ENCODE results near the gene ACO1.
A peak's percentile ranks its signal among the peaks of the same experiment; 100 is the strongest.

Gene ACO1

GRCh38 chr9:32419921-32420320, 35.5 kb downstream of the ACO1 start:
- no peak for DNase-seq (ENCODE audit: low read depth)

- DNase-seq (ENCODE audit: low read depth): no peak
Observed at GRCh38 chr9:32422237-32422806, 37.9 kb downstream of the ACO1 start.

GRCh38 chr9:32423371-32423770, 38.9 kb downstream of the ACO1 start:
- DNase-seq (ENCODE audit: low read depth): peak; percentile 82

- peak; percentile 51 for DNase-seq (ENCODE audit: low read depth)
Observed at GRCh38 chr9:32424616-32425015, 40.2 kb downstream of the ACO1 start.

GRCh38 chr9:32426278-32426939, 42.0 kb downstream of the ACO1 start:
- peak; percentile 78 for DNase-seq (ENCODE audit: low read depth)

GRCh38 chr9:32427111-32427873, 42.8 kb downstream of the ACO1 start:
- DNase-seq (ENCODE audit: low read depth): peak; percentile 35

- peak; percentile 83 for DNase-seq (ENCODE audit: low read depth)
Observed at GRCh38 chr9:32430720-32431119, 46.3 kb downstream of the ACO1 start.

GRCh38 chr9:32431196-32431595, 46.8 kb downstream of the ACO1 start:
- DNase-seq (ENCODE audit: low read depth): peak; percentile 21

GRCh38 chr9:32431940-32432555, 47.6 kb downstream of the ACO1 start:
- peak; percentile 67 for DNase-seq (ENCODE audit: low read depth)

- no peak for DNase-seq (ENCODE audit: low read depth)
Observed at GRCh38 chr9:32434892-32435291, 50.4 kb downstream of the ACO1 start.

- DNase-seq (ENCODE audit: low read depth): no peak
Observed at GRCh38 chr9:32441678-32442077, 57.2 kb downstream of the ACO1 start.

- DNase-seq (ENCODE audit: low read depth): no peak
Observed at GRCh38 chr9:32442433-32442832, 58.0 kb downstream of the ACO1 start.

- DNase-seq (ENCODE audit: low read depth): no peak
Observed at GRCh38 chr9:32449969-32450368, 65.5 kb downstream of the ACO1 start.

- DNase-seq (ENCODE audit: low read depth): no peak
Observed at GRCh38 chr9:32454280-32454679, 69.8 kb downstream of the ACO1 start.

- DNase-seq (ENCODE audit: low read depth): no peak
Observed at GRCh38 chr9:32455738-32456137, 71.3 kb downstream of the ACO1 start.

- DNase-seq (ENCODE audit: low read depth): peak; percentile 48
Observed at GRCh38 chr9:32456564-32456963, 72.1 kb downstream of the ACO1 start.

- DNase-seq (ENCODE audit: low read depth): no peak
Observed at GRCh38 chr9:32463500-32464293, 79.3 kb downstream of the ACO1 start.

GRCh38 chr9:32468740-32469139, 84.3 kb downstream of the ACO1 start:
- no peak for DNase-seq (ENCODE audit: low read depth)

GRCh38 chr9:32472344-32472743, 87.9 kb downstream of the ACO1 start:
- no peak for DNase-seq (ENCODE audit: low read depth)

- DNase-seq (ENCODE audit: low read depth): no peak
Observed at GRCh38 chr9:32483343-32483742, 98.9 kb downstream of the ACO1 start.

GRCh38 chr9:32486839-32487562, 102.6 kb downstream of the ACO1 start:
- DNase-seq (ENCODE audit: low read depth): peak; percentile 8

Data from EH (cell line).